ENCODE data around the gene GNB1.

Gene GNB1

DNA sequence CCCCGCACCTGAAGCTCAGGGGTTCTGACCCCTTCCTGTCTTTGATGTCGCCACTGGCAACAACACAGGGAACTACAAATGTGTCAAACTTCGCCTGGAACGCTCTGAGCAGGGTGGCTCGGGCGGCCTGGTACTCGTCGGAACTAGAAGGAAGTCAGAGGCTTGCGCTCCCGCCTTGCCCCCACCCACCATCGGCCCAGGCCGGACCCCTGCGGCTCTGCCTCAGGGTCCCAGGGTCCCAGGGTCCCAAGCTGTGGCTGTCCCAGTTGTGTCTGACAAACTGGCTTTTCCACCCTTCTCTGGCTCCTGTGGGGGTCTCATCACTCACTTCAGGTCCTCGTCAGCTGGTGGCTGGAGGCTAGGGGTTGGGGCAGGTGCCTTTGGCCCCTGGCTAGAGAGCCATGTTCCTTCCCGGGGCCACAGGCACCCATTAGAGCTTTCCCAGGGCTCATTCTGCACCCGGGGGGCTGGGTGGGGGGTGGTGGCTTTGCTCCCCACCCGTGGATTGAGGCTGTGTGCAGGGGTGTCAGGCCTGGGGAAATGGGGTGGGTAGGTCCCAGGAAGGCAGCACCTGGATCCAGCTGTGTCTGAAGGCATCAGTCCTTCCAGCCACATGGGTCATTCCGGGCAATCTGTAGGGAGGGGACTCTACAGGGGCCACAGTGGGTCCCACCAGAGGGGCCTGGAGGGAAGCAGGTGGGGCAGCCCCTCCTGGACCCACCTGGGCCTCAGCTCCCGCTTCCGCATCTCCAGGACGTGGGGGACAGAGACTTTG is 36.2 kb upstream of the GNB1 start:
- no peak for TF ChIP-seq GATA2 (IDR thresholded peaks at IDR 0.05; ENCODE audit: low read depth, low read length)
- no peak for TF ChIP-seq GATA3 (IDR thresholded peaks at IDR 0.05; ENCODE audit: low read depth, low read length)

DNA sequence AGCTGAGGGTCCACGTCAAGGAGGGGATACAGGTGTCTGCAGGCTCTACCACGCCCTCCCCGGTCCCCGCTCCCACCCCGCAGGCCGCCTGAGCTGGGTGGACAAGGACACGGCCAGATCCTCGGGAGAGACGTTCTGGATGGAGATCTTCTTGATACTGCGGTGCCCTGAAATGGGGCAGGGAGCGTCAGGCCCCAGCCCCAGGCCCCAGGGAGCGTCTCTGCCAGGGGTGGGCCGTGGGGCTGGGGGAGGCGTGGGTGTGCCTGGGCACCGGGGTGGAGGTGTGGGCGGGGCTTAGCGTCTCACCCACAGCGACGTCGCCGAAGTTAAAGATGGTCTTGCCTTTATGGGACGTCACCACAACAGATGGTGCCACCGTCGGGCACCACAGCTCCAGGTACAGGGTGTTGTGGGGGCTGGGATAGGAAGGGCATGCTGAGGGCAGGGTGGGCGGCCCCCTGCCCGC is 35.5 kb upstream of the GNB1 start:
- TF ChIP-seq GATA3 (IDR thresholded peaks at IDR 0.05; ENCODE audit: low read depth, low read length) (no peak), GATA2 (IDR thresholded peaks at IDR 0.05; ENCODE audit: low read depth, low read length) (no peak)

DNA sequence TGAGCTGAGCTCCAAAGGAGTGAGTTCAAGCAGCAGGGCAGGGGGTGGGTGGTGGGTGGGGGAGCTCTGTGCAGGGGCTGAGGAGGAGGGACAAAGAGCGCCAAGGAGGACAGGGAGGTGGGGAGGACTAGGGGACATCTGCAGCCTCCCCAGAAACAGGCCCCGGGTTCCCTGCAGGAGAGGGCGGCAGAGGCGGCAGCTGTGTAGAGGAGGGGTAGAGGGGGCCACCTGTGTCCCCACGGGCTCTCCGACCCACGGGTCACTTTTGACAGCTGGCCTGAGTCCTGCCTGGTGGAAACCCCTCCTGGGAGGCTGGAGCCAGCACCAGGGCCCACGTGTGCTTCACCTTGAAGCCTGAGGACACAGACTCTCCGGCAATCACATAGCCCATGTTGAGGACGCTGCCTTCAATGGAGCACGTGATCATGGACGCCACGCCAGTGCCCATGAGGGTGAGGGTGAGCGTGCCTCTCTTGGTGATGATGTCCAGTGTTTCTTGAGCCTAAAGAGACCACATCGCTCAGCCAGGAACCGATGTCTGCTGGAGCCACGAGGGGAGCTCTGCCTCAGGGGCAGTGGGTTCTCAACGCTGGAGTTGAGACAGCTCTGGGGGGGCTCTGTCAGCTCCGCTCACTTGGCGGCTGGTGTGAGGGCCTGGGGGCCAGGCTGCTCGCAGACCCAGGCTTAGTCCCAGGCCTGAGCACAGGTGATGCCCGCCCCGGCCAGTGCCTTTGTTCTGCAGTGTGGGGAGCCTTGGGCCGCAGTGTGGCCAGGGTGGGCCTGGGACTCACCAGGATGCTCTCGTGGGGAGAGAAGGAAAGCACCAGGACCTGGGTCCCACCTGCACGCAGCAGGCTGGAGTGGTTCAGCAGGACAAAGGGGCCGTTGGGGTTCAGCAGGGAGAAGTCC is 34.8 kb upstream of the GNB1 start:
- TF ChIP-seq GATA3 (IDR thresholded peaks at IDR 0.05; ENCODE audit: low read depth, low read length) = no peak
- no peak for TF ChIP-seq GATA2 (IDR thresholded peaks at IDR 0.05; ENCODE audit: low read depth, low read length)

DNA sequence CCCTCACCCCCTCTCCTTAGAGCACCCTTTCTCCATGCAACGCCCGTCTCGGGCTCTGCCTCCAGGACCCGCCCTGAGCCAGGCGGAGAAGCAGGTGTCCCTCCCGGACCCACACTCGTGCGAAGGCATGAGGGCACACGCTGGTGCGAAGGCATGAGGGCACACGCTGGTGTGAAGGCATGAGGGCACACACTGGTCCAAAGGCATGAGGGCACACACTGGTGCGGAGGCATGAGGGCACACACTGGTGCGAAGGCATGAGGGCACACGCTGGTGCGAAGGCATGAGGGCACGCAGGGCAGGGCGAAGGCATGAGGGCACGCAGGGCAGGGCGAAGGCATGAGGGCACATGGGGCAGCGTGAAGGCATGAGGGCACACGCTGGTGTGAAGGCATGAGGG is 34.0 kb upstream of the GNB1 start:
- TF ChIP-seq GATA3 (IDR thresholded peaks at IDR 0.05; ENCODE audit: low read depth, low read length) = no peak
- no peak for TF ChIP-seq GATA2 (IDR thresholded peaks at IDR 0.05; ENCODE audit: low read depth, low read length)

DNA sequence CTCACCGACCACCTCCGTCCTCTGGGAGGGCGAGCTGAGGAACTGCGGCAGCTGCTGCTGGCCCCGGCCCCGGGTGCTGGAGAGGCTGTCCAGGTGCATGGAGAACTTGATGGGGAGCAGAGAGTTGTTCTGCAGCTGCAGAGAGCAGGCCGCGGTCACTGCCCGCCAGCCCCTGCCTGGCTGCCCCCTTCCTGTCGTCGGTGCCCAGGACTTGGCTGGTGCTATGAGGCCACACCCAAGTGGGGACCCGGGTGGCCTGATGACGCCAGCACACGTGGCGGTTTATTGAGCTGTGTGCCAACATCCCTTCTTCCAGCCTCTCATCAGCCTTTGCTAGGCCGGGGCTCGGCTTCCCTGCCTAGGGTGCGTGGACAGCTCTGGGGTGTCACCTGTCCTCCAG is 33.5 kb upstream of the GNB1 start:
- no peak for TF ChIP-seq GATA2 (IDR thresholded peaks at IDR 0.05; ENCODE audit: low read depth, low read length)
- no peak for TF ChIP-seq GATA3 (IDR thresholded peaks at IDR 0.05; ENCODE audit: low read depth, low read length)

DNA sequence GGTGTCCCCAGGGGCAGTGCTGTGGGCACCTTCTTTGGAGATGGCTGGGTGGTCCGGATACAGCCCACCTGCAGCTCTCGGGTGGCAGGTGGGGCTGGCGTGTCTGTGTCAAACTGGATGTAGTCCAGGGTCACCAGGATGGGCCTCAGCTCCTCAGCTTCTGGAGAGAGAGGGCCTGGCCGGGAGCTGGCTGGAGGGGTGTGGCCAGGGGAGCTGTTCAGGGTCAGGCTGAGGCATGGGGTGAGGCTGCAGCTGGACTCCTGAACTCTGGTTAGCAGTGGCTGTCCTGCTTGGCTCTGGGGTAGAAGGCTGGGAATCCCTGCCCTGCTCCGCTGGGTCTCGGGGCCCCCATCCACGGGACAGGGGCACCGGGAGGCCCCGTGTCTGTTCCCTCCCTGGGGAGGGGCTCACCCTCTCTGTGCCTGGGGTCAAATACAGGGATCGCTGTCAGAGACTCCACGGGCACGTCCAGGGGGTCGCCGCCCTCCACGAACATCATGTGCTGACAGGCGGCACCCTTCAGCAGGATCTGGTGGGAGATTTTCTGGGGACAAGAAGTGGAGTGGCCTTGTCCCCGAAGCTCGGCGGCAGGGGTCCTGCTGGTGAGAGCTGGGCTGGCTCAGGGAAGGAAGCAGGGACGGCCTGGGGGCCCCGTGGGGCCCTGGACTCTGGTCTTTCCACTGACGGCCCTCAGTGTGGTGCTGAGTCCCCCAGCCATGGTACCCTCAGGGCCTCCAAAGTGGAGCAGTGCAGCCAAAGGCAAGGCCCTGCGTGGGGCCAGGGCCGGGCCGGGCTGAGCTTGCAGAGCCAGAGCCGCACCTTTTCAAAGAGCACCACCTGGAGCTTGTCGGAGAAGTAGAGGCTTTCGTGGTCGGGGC is 32.3 kb upstream of the GNB1 start:
- TF ChIP-seq GATA2 (IDR thresholded peaks at IDR 0.05; ENCODE audit: low read depth, low read length) (no peak), GATA3 (IDR thresholded peaks at IDR 0.05; ENCODE audit: low read depth, low read length) (no peak)

DNA sequence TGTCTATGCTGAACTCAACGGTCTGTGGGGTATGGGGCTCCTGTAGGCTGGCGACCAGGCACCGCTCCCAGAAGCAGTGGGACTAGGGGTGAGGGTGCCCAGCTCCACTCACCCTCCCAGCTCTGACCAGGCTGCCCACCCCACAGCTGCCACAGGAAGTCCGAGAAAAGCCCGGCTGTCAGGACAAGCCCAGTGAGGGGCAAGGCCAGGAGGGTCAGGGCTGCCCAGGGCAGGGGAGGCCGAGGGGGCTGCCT is 31.7 kb upstream of the GNB1 start:
- TF ChIP-seq GATA2 (IDR thresholded peaks at IDR 0.05; ENCODE audit: low read depth, low read length) = no peak
- TF ChIP-seq GATA3 (IDR thresholded peaks at IDR 0.05; ENCODE audit: low read depth, low read length) = no peak

DNA sequence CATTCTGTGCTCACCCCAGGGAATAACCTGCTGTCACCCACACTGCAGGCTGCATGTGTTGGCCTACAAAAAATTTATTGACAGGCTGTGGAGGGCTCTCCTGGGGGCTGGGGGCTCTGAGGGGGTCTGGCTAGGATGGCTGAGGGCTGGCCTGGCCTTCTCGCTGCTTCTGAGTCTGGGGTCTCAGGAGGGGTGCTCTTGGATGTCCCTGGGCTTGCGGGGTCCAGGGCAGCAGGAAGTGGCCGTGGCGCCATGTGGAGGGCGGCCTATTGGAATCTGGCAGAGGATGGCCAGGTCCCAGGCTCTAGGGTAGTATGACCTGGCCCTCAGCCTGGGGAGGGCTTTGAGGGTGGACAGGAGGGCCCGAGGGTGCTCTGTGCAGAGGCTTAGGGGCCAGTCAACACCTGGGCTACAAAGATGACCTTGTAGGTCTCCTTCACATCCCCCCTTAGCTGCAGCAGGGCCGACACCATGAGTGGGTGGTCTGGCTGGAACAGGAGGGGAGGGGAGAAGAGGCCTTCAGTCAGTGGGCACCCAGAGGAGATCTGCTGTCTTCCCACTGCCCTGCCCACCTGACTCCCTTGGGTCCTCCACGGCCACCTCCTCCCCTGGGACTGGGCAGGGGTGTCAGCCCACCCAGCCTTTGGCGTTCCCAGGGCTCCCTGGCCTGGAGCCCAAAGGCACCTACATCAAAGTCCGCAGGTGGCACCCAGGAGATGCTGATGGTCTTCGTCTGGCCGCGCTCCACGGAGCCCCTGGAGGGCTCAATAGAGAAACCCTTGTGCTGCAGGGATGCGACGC is 31.2 kb upstream of the GNB1 start:
- no peak for TF ChIP-seq GATA3 (IDR thresholded peaks at IDR 0.05; ENCODE audit: low read depth, low read length)
- no peak for TF ChIP-seq GATA2 (IDR thresholded peaks at IDR 0.05; ENCODE audit: low read depth, low read length)

DNA sequence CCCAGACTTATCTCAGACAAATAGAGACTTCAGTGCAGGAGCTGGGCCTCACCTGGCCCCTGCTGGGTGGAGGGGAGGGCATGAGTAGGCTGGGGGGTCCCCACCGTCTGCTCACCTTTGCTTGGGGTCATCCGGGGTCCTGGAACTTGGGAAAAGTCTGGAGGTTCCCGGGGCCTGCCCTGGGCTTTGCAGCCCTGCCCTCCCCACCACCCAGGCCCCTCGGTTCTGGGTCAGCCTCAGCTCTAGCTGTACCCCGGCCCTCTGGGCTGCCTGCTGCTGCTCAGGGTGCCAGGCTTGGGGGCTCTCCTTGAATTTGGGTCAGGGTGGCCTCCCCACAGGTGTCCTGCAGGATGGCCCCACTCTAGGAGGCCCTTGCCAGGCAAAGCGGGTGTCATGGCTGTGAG is 30.6 kb upstream of the GNB1 start:
- TF ChIP-seq GATA2 (IDR thresholded peaks at IDR 0.05; ENCODE audit: low read depth, low read length) (no peak), GATA3 (IDR thresholded peaks at IDR 0.05; ENCODE audit: low read depth, low read length) (no peak)

DNA sequence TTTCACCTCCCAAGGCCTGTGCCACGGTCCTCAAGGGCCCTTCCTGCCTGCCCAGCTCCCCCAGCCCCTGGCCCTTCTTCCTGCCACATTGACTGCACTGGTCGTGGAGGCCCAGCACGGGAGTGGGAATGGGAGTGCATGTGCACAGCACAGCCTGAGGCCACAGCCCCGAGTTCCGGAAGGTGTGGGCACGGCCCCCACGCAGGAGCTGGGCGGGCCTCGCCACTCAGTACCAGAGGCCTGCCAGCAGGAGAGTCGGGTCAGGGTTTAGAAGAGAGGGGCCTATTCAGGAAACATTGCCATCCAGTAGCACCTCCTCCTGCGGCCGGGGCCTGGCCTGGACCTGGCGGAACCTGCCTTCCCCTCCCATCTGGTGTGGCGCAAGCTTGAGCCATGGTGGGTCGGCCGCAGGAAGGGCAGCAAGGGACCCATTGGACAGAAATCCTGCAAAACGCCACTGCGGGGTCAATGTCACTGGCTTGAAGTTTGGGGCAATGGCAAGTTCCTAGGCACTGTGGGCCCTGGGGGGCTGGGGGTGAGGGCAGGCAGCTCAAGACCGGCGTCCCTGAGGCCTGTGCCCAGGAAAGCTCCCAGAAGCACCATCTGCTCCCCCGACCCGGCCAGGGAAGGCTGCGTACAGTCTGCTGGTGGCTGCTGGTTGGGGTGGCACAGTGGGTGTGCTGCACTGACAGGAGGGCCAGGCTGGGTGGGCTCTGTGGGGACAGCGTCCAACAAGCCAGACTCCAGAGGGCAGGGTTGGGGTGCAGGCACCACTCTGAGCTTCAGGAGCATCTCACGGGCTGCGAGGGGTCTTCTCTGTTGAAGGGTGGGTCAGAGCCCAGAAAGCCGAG is 29.9 kb upstream of the GNB1 start:
- TF ChIP-seq GATA2 (IDR thresholded peaks at IDR 0.05; ENCODE audit: low read depth, low read length) (no peak), GATA3 (IDR thresholded peaks at IDR 0.05; ENCODE audit: low read depth, low read length) (no peak)

DNA sequence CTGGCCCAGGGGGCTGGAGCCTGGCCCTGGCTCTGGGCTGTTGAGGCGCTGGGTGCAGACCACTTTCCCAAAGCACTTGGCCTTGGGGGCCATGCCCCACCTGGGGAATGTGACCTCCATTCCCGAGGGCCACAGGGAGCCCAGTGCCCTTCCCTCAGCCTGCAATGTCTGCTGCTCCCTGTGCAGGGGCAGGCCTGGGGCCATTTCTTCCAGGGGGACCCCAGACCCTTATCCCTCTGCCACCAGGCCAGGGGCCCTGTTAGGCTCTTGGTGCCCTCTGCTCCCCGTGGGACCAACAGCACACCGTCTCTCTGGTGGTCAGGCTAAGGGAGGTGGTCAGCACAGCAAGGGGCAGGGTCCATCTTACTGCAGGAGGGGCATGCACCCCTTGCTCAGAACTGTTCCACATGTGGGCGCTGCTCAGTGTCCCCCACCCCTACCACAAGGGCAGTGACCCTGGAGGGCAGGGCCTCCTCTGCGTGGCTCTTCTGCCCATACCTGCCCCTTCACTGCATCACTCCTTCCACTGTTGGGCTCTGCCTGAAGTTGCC is 29.2 kb upstream of the GNB1 start:
- TF ChIP-seq GATA2 (IDR thresholded peaks at IDR 0.05; ENCODE audit: low read depth, low read length) (no peak), GATA3 (IDR thresholded peaks at IDR 0.05; ENCODE audit: low read depth, low read length) (no peak)

DNA sequence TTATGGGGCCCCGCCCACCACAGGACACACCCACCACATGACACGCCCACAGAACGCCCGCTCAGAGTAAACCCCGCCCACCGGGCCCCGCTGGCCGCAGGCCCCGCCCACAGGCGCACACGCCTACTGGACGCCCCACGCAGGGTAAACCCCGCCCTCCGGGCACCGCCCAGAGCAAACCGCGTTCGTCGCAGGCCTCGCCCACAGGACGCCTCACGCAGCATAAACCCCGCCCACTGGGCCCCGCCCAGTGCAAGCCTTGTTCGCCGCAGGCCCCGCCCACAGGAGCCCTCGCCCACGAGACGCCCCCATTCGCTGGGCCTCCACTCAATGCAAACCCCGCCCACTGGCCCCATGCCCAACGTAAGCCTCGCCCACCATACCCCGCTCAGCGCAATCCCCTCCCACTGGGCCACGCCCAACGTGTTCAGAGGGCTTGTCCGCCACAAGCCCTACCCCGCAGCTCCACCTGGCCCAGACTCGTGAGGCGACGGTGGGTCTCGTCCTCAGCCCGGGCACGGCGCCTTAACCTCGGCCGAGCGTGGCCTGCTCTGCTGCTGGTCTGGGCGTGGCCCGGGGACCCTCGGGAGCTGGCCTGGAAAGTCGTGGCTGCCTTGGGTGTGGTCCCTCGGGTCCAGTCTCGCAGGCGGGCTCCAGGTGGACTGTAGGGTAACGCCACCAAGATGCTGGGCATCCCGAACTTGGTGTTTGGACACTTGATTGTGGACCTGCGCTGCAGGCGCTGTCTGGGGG is 28.6 kb upstream of the GNB1 start:
- TF ChIP-seq GATA2 (IDR thresholded peaks at IDR 0.05; ENCODE audit: low read depth, low read length) = no peak
- no peak for TF ChIP-seq GATA3 (IDR thresholded peaks at IDR 0.05; ENCODE audit: low read depth, low read length)
